Aorta (tissue), 5 donors: ENCODE data around the gene ICE1. TPM values are rescaled to one million over a fixed set of nuclear protein-coding genes. Genes with fewer than 3 reads are reported as not detected.
"Not testable (repeated sequence)": the region's sequence is repeated elsewhere in the genome, so short reads cannot be mapped to it uniquely, and the experiment has no call there.

ENCODE experiments used
- ATAC-seq: fragments of 200-7000 bp; cut with Tn5 transposase; one replicate; pipeline ENCODE4 v1.9.1; 2022; ENCODE audit warnings: moderate library complexity; ENCODE audit not compliant: low FRiP score
- DNase-seq, 2 donors: peaks; one replicate each; pipeline ENCODE4 v3.0.0-alpha.2; 2020
- H3K27ac ChIP-seq, 2 donors: one replicate each; pipeline ENCODE4 v1.5.1; 2013; ENCODE audit warnings: low read length in 2 of 2, mild to moderate bottlenecking in 2 of 2, moderate library complexity in 2 of 2, control low read depth in 1 of 2, inconsistent platforms in 1 of 2, low read depth in 1 of 2
- H3K27me3 ChIP-seq, 2 donors: one replicate each; pipeline ENCODE4 v1.6.1; 2013; ENCODE audit warnings: control low read depth in 1 of 2, low read length in 1 of 2, mild to moderate bottlenecking in 1 of 2, moderate library complexity in 1 of 2; ENCODE audit not compliant: insufficient read depth in 2 of 2, control insufficient read depth in 1 of 2
- H3K36me3 ChIP-seq, 2 donors: one replicate each; pipeline ENCODE4 v1.6.1; 2013; ENCODE audit warnings: control low read depth in 1 of 2, low read length in 1 of 2, mild to moderate bottlenecking in 1 of 2; ENCODE audit not compliant: insufficient read depth in 2 of 2, control insufficient read depth in 1 of 2
- H3K4me1 ChIP-seq, 2 donors: one replicate each; pipeline ENCODE4 v1.6.1; 2013; ENCODE audit warnings: low read length in 2 of 2, control low read depth in 1 of 2, mild to moderate bottlenecking in 1 of 2, moderate library complexity in 1 of 2; ENCODE audit not compliant: insufficient read depth in 2 of 2, control insufficient read depth in 1 of 2
- H3K4me3 ChIP-seq, 2 donors: one replicate each; pipeline ENCODE4 v1.5.1; 2013; ENCODE audit warnings: low read length in 2 of 2, control low read depth in 1 of 2, mild to moderate bottlenecking in 1 of 2
- H3K9me3 ChIP-seq: one replicate; pipeline ENCODE4 v1.6.1; 2013; ENCODE audit warnings: mild to moderate bottlenecking, low read length; ENCODE audit not compliant: control insufficient read depth
- WGBS, 2 donors: extraction: QIAGEN DNeasy Blood & Tissue Kit; methylation state at CpG; one replicate each; pipeline ENCODE4 v1.1.7; 2013; 5-methylcytosine and 5-hydroxymethylcytosine counted together
- intact Hi-C, 2 donors: fragments of 100-400 bp; cut with DNase I; formaldehyde crosslinking; loops; one replicate each; pipeline versions ENCODE4 v1.14.2 to v1.15.0; 2022
- polyA plus RNA-seq, 2 donors: library from polyadenylated mRNA; stranded (reverse); fragments of 200-250 nt; gene quantifications; one replicate each; pipeline ENCODE4 v1.2.3, GENCODE V29; 2013
- total RNA-seq, 2 donors: library from RNA; stranded (reverse); fragmentation: NEBNext Ultra II Directional; extraction: Animal tissue kit (Norgen Biotek cat#: 25700); gene quantifications; one replicate each; pipeline ENCODE4 v1.2.1, GENCODE V29; 2021
- donor health status: healthy with polysubstance abuse.
- donor health status: Bipolar disorder and iron deficiency.
- donor health status: DM: no; HTN: no; CAD: no.
- donor health status: DM: no; HTN: no; CAD: no.
- donor health status: DM: yes; HTN: yes; CAD: no.

Gene ICE1
- total and polyA plus RNA-seq, 4 donors = 3.8 to 35.0 (median 18.4) TPM

DNA sequence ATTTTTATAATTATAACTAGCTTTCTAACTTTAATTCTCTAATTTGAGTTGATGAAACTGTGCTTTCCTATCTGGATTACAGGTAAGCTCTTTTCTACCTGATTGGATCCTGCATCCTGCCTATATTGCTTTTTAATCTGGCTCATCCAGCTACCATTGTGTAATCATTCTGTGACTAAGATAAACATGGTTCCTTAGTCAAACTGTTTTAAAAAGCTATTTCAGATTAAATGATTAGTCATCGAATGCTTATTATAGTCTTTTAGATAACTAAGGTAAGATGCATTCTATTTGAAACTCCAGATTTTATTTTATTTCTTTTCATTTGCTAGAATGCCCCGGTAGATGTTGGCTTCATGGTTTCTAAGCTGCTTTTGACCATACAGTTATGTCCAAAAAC lies 50.7 kb downstream of the ICE1 start:
- 95 to 96% methylated on average over 2 of the region's 2 CpGs for WGBS, 2 donors

GRCh38 chr5:5474961-5475360 lies 52.5 kb downstream of the ICE1 start:
- Histone ChIP-seq H3K36me3 (peaks cover 0 to 5% of the 10 kb centered on the region in 2 donors), H3K4me3 (no peak overlapping the region), H3K27me3 (no peaks in the 10 kb centered on the region), H3K27ac (no peak overlapping the region), H3K9me3 (no peaks in the 10 kb centered on the region), H3K4me1 (no peaks in the 10 kb centered on the region)
- no peak for DNase-seq
- WGBS, 2 donors = 92% methylated on average over 5 of the region's 5 CpGs
- no peak for ATAC-seq
- intact Hi-C loops = no loop called here

More for the DNA sequence above, 50.7 kb downstream of the ICE1 start:
- H3K36me3 ChIP-seq = peaks cover 0 to 5% of the 10 kb centered on the region in 2 donors
- H3K27ac ChIP-seq = no peak overlapping the region
- DNase-seq (no peak), ATAC-seq (no peak)
- H3K9me3 ChIP-seq = no peaks in the 10 kb centered on the region
- H3K4me1 ChIP-seq = no peaks in the 10 kb centered on the region
- intact Hi-C loops = no loop called here
- H3K27me3 ChIP-seq = no peaks in the 10 kb centered on the region
- no peak overlapping the region for H3K4me3 ChIP-seq

GRCh38 chr5:5475975-5476374 lies 53.5 kb downstream of the ICE1 start:
- H3K27me3 ChIP-seq = no peaks in the 10 kb centered on the region
- intact Hi-C loops = no loop called here
- H3K27ac ChIP-seq = no peak overlapping the region
- no peak overlapping the region for H3K4me3 ChIP-seq
- no peak for DNase-seq
- H3K36me3 ChIP-seq = peaks cover 0 to 5% of the 10 kb centered on the region in 2 donors
- WGBS, 2 donors = 97 to 99% methylated on average over 2 of the region's 2 CpGs
- H3K4me1 ChIP-seq = no peaks in the 10 kb centered on the region
- no peaks in the 10 kb centered on the region for H3K9me3 ChIP-seq
- ATAC-seq = no peak

DNA sequence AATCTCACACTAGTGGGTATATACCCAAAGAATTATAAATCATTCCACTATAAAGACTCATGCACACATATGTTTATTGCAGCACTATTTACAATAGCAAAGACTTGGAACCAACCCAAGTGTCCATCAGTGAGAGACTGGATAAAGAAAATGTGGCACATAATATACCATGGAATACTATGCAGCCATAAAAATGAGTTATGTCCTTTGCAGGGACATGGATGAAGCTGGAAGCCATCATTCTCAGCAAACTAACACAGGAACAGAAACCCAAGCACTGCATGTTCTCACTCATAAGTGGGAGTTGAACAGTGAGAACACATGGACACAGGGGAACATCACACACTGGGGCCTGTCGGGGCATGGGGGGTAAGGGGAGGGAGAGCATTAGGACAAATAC lies 57.1 kb downstream of the ICE1 start:
- not testable (repeated sequence) for H3K4me1 ChIP-seq, H3K36me3 ChIP-seq
- WGBS, 2 donors = 97 to 100% methylated on average over 1 of the region's 1 CpG

GRCh38 chr5:5480481-5481111 lies 58.1 kb downstream of the ICE1 start:
- Histone ChIP-seq H3K27me3 (no peaks in the 10 kb centered on the region), H3K4me1 (no peaks in the 10 kb centered on the region), H3K27ac (no peak overlapping the region), H3K9me3 (no peaks in the 10 kb centered on the region), H3K36me3 (peaks cover 5 to 7% of the 10 kb centered on the region in 2 donors), H3K4me3 (no peak overlapping the region)
- WGBS, 2 donors = 83 to 87% methylated on average over 8 of the region's 8 CpGs
- DNase-seq (no peak), ATAC-seq (no peak)
- intact Hi-C loops = no loop called here

More for the DNA sequence above, 57.1 kb downstream of the ICE1 start:
- ATAC-seq, H3K9me3 ChIP-seq, H3K27me3 ChIP-seq, intact Hi-C loops, DNase-seq, H3K4me3 ChIP-seq, H3K27ac ChIP-seq: not testable (repeated sequence)

DNA sequence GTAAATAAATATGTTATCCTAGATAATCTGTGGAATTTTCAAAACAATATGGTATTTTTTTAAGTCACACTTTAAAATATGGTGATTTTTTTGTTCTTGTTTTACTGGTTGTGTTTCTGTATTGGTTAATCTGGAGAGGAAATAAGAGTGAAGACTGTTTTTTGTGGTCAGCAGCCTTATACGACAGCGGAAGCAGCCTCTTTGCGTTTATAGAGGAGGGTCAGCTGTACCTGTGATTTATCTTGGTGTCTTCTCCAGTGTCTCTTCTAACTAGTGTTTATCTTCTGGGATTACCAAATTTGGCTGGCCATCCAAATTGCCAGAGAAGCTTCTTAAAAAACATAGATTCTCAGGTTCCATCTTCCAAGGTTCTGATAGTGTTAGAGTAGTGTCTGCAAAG lies 58.7 kb downstream of the ICE1 start:
- Histone ChIP-seq H3K27ac (no peak overlapping the region), H3K9me3 (no peaks in the 10 kb centered on the region), H3K4me3 (no peak overlapping the region), H3K27me3 (no peaks in the 10 kb centered on the region), H3K4me1 (no peaks in the 10 kb centered on the region), H3K36me3 (peaks cover 5 to 8% of the 10 kb centered on the region in 2 donors)
- no peak for ATAC-seq
- WGBS, 2 donors = 88% methylated on average over 3 of the region's 3 CpGs
- DNase-seq = no peak
- intact Hi-C loops = no loop called here

GRCh38 chr5:5481633-5482032 lies 59.2 kb downstream of the ICE1 start:
- no peaks in the 10 kb centered on the region for H3K27me3 ChIP-seq
- 87 to 88% methylated on average over 4 of the region's 4 CpGs for WGBS, 2 donors
- no peaks in the 10 kb centered on the region for H3K4me1 ChIP-seq
- DNase-seq = no peak
- H3K4me3 ChIP-seq = no peak overlapping the region
- no peaks in the 10 kb centered on the region for H3K9me3 ChIP-seq
- ATAC-seq = no peak
- intact Hi-C loops = no loop called here
- H3K27ac ChIP-seq = no peak overlapping the region
- peaks cover 5 to 6% of the 10 kb centered on the region in 2 donors for H3K36me3 ChIP-seq

DNA sequence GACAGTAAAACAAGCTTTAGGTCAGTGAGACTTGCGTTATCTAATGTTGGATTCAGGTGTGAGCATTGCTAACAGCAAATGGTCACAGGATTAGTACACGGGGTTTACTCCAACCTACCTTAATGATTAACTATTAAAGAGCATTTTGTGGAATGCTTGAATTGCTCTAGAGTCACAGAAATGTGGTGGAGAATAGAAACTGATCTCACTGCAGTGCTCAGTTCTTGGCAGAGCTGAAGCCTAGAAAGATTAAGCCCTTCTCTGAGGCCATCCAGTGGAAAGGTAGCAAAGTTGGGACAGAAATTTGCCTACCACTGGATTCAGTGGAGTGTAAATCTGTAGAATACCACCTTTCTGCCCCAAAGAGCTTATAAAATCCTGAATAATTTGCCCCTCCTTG lies 60.9 kb downstream of the ICE1 start:
- Histone ChIP-seq H3K27ac (no peak overlapping the region), H3K36me3 (peaks cover 5 to 8% of the 10 kb centered on the region in 2 donors), H3K4me1 (no peaks in the 10 kb centered on the region), H3K9me3 (no peaks in the 10 kb centered on the region), H3K4me3 (no peak overlapping the region), H3K27me3 (no peaks in the 10 kb centered on the region)
- 84 to 88% methylated on average over 2 of the region's 2 CpGs for WGBS, 2 donors
- intact Hi-C loops = no loop called here
- ATAC-seq = no peak
- DNase-seq = no peak

DNA sequence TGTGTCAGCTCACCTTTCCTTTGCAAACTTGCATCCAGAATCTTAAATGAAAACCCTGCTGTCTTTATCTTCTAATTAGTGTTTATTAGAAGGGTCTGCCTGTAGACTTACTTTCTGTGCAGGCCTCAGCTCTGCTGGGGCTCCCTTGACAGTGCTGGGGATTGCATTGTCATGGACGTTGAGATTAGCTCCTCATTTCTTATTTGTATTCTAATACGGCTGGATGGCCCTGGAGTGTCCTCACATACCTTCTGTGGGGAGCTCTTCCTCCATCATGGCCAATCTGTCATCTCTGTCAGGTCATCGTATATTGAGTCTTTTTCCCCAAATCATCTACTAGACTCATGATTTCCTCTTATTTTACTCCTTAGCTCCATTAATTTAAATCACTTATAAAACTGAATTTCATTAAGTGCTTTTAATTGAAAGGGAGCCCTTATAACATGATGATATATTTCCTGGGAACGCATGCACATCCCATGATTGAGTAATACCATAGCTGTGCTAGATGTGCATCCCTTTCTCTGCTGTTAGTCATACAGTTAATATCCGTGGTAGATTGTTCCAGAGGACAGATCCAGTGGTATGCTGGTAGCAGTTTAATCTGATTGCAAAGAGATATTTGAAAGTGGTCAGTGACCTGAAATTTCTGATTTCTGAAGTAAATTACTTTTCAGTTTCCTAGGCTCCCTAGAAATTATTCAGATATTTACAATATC lies 61.6 kb downstream of the ICE1 start:
- no peak for ATAC-seq
- intact Hi-C loops = no loop called here
- peaks cover 5 to 9% of the 10 kb centered on the region in 2 donors for H3K36me3 ChIP-seq

More for the DNA sequence above, 61.6 kb downstream of the ICE1 start:
- Histone ChIP-seq H3K9me3 (no peaks in the 10 kb centered on the region), H3K4me3 (no peak overlapping the region), H3K27me3 (no peaks in the 10 kb centered on the region), H3K27ac (no peak overlapping the region), H3K4me1 (no peaks in the 10 kb centered on the region)
- WGBS, 2 donors = 75 to 79% methylated on average over 5 of the region's 5 CpGs
- DNase-seq = no peak
